T-helper 1 cell treated with Interleukin-12 subunit alpha and Interleukin-12 subunit beta and Interleukin-4 antibody, amounts not matched to agents 30 μg/mL and 1 μg/mL, for 36 hours (primary cell): ENCODE data around the gene CYBA.
"Not testable (repeated sequence)": the region's sequence is repeated elsewhere in the genome, so short reads cannot be mapped to it uniquely, and the experiment has no call there.

Experiments used
- H3K27ac Mint-ChIP-seq: one replicate; pipeline ENCODE4 v1.8.0; 2021; ENCODE audit warnings: mild to moderate bottlenecking, mixed read lengths
- H3K27me3 Mint-ChIP-seq: one replicate; pipeline ENCODE4 v1.8.0; 2021; ENCODE audit warnings: low read depth, mixed read lengths
- H3K36me3 Mint-ChIP-seq: one replicate; pipeline ENCODE4 v1.8.0; 2021; ENCODE audit warnings: low read depth, mixed read lengths
- H3K4me1 Mint-ChIP-seq: one replicate; pipeline ENCODE4 v1.8.0; 2021; ENCODE audit warnings: low read depth, mixed read lengths
- H3K4me3 Mint-ChIP-seq: one replicate; pipeline ENCODE4 v1.8.0; 2021; ENCODE audit warnings: mild to moderate bottlenecking, moderate library complexity, mixed read lengths
- H3K9me3 Mint-ChIP-seq: one replicate; pipeline ENCODE4 v1.8.0; 2021; ENCODE audit warnings: mixed read lengths

CYBA gene

GRCh38 chr16:88678224-88678979 is 27.5 kb upstream of the CYBA start:
- H3K36me3 Mint-ChIP-seq = peaks cover 5% of the 10 kb centered on the region
- no peaks in the 10 kb centered on the region for H3K27me3 Mint-ChIP-seq
- no peak overlapping the region for H3K4me3 Mint-ChIP-seq
- no peak overlapping the region for H3K27ac Mint-ChIP-seq
- no peaks in the 10 kb centered on the region for H3K9me3 Mint-ChIP-seq
- H3K4me1 Mint-ChIP-seq = peaks cover 18% of the 10 kb centered on the region

GRCh38 chr16:88677721-88678120 is 26.9 kb upstream of the CYBA start:
- Mint-ChIP-seq H3K27ac (no peak overlapping the region), H3K9me3 (no peaks in the 10 kb centered on the region), H3K36me3 (peaks cover 5% of the 10 kb centered on the region), H3K27me3 (no peaks in the 10 kb centered on the region), H3K4me3 (no peak overlapping the region), H3K4me1 (peaks cover 18% of the 10 kb centered on the region)

GRCh38 chr16:88676502-88677242 is 25.8 kb upstream of the CYBA start:
- Mint-ChIP-seq H3K36me3 (peaks cover 5% of the 10 kb centered on the region), H3K4me1 (peaks cover 9% of the 10 kb centered on the region), H3K27ac (no peak overlapping the region)

GRCh38 chr16:88673716-88674379 is 23.0 kb upstream of the CYBA start:
- H3K27me3 Mint-ChIP-seq = no peaks in the 10 kb centered on the region
- H3K36me3 Mint-ChIP-seq = no peaks in the 10 kb centered on the region
- no peaks in the 10 kb centered on the region for H3K4me1 Mint-ChIP-seq
- no peak overlapping the region for H3K4me3 Mint-ChIP-seq
- no peaks in the 10 kb centered on the region for H3K9me3 Mint-ChIP-seq
- no peak overlapping the region for H3K27ac Mint-ChIP-seq

More at GRCh38 chr16:88676502-88677242, 25.8 kb upstream of the CYBA start:
- no peak overlapping the region for H3K4me3 Mint-ChIP-seq
- no peaks in the 10 kb centered on the region for H3K27me3 Mint-ChIP-seq
- no peaks in the 10 kb centered on the region for H3K9me3 Mint-ChIP-seq

- H3K4me3 Mint-ChIP-seq = no peak overlapping the region
- H3K27ac Mint-ChIP-seq = no peak overlapping the region
- H3K4me1 Mint-ChIP-seq = no peaks in the 10 kb centered on the region
- H3K27me3 Mint-ChIP-seq = no peaks in the 10 kb centered on the region
- H3K9me3 Mint-ChIP-seq = no peaks in the 10 kb centered on the region
- peaks cover 5% of the 10 kb centered on the region for H3K36me3 Mint-ChIP-seq
Observed at GRCh38 chr16:88672776-88673175, 21.9 kb upstream of the CYBA start.

- Mint-ChIP-seq H3K4me3 (no peak overlapping the region), H3K9me3 (no peaks in the 10 kb centered on the region), H3K36me3 (peaks cover 7% of the 10 kb centered on the region), H3K4me1 (no peaks in the 10 kb centered on the region), H3K27me3 (no peaks in the 10 kb centered on the region), H3K27ac (no peak overlapping the region)
Observed at GRCh38 chr16:88671806-88672205, 21.0 kb upstream of the CYBA start.

- Mint-ChIP-seq H3K4me3 (no peak overlapping the region), H3K4me1 (peaks cover 3% of the 10 kb centered on the region), H3K36me3 (peaks cover 7% of the 10 kb centered on the region), H3K9me3 (no peaks in the 10 kb centered on the region), H3K27ac (no peak overlapping the region), H3K27me3 (no peaks in the 10 kb centered on the region)
Observed at GRCh38 chr16:88669980-88670379, 19.1 kb upstream of the CYBA start.

GRCh38 chr16:88669493-88669892 is 18.6 kb upstream of the CYBA start:
- not testable (repeated sequence) for H3K4me3 Mint-ChIP-seq, H3K27me3 Mint-ChIP-seq, H3K36me3 Mint-ChIP-seq, H3K27ac Mint-ChIP-seq, H3K9me3 Mint-ChIP-seq, H3K4me1 Mint-ChIP-seq

- no peak overlapping the region for H3K4me3 Mint-ChIP-seq
- H3K27me3 Mint-ChIP-seq = no peaks in the 10 kb centered on the region
- no peak overlapping the region for H3K27ac Mint-ChIP-seq
- H3K4me1 Mint-ChIP-seq = peaks cover 10% of the 10 kb centered on the region
- peaks cover 7% of the 10 kb centered on the region for H3K36me3 Mint-ChIP-seq
- H3K9me3 Mint-ChIP-seq = no peaks in the 10 kb centered on the region
Observed at GRCh38 chr16:88667461-88667860, 16.6 kb upstream of the CYBA start.

- no peak overlapping the region for H3K4me3 Mint-ChIP-seq
- peaks cover 12% of the 10 kb centered on the region for H3K36me3 Mint-ChIP-seq
- no peaks in the 10 kb centered on the region for H3K9me3 Mint-ChIP-seq
- H3K4me1 Mint-ChIP-seq = peaks cover 21% of the 10 kb centered on the region
- H3K27me3 Mint-ChIP-seq = no peaks in the 10 kb centered on the region
- no peak overlapping the region for H3K27ac Mint-ChIP-seq
Observed at GRCh38 chr16:88665570-88665969, 14.7 kb upstream of the CYBA start.

GRCh38 chr16:88665148-88665547 is 14.3 kb upstream of the CYBA start:
- no peaks in the 10 kb centered on the region for H3K9me3 Mint-ChIP-seq
- H3K4me3 Mint-ChIP-seq = peak overlapping the region; percentile 32
- H3K27ac Mint-ChIP-seq = peak overlapping the region; percentile 39
- peaks cover 21% of the 10 kb centered on the region for H3K4me1 Mint-ChIP-seq
- H3K36me3 Mint-ChIP-seq = peaks cover 12% of the 10 kb centered on the region
- no peaks in the 10 kb centered on the region for H3K27me3 Mint-ChIP-seq

- Mint-ChIP-seq H3K36me3 (peaks cover 7% of the 10 kb centered on the region), H3K9me3 (no peaks in the 10 kb centered on the region), H3K4me3 (peak within 1 kb of the TSS; percentile 96), H3K27ac (peak within 1 kb of the TSS; percentile 96), H3K27me3 (no peaks in the 10 kb centered on the region), H3K4me1 (peaks cover 21% of the 10 kb centered on the region)
Observed at GRCh38 chr16:88662843-88663606, 12.2 kb upstream of the CYBA start, which contains the start of gene MVD. Gene MVD, minus strand, starts transcription at chr16:88663091. Its CDS starts 11 bp downstream, at chr16:88663080.

GRCh38 chr16:88662222-88662842 is 11.5 kb upstream of the CYBA start:
- H3K9me3 Mint-ChIP-seq = no peaks in the 10 kb centered on the region

GRCh38 chr16:88661468-88661867 is 10.6 kb upstream of the CYBA start:
- Mint-ChIP-seq H3K27ac (no peak overlapping the region), H3K9me3 (no peaks in the 10 kb centered on the region)

More at GRCh38 chr16:88662222-88662842, 11.5 kb upstream of the CYBA start:
- peak overlapping the region; percentile 96 for H3K4me3 Mint-ChIP-seq
- H3K36me3 Mint-ChIP-seq = peaks cover 7% of the 10 kb centered on the region
- peaks cover 21% of the 10 kb centered on the region for H3K4me1 Mint-ChIP-seq
- peak overlapping the region; percentile 89 for H3K27ac Mint-ChIP-seq
- H3K27me3 Mint-ChIP-seq = no peaks in the 10 kb centered on the region

More at GRCh38 chr16:88661468-88661867, 10.6 kb upstream of the CYBA start:
- Mint-ChIP-seq H3K27me3 (no peaks in the 10 kb centered on the region), H3K4me1 (peaks cover 21% of the 10 kb centered on the region), H3K4me3 (peak overlapping the region; percentile 73), H3K36me3 (peaks cover 5% of the 10 kb centered on the region)
